WTC11 (cell line): ENCODE measurements around the gene ZYG11B.

Source experiments
- CDX4 ChIP-seq: fragments of 250-450 bp; sonication (Bioruptor Pico); IDR thresholded peaks from 2 replicates; pipeline ENCODE4 v1.9.0; 2021; ENCODE audit warnings: moderate library complexity, mild to moderate bottlenecking, inconsistent platforms, borderline replicate concordance
- CREB1 ChIP-seq: sonication (generic); formaldehyde crosslinking; IDR thresholded peaks from 2 replicates; pipeline ENCODE4 v1.8.0; 2023; ENCODE audit warnings: mild to moderate bottlenecking, missing genetic modification reagents
- CTCF ChIP-seq: fragments of 200-600 bp; IDR thresholded peaks from 2 replicates; pipeline ENCODE4 v1.8.0; 2022; ENCODE audit warnings: antibody characterized with exemption
- E2F4 ChIP-seq: sonication (generic); formaldehyde crosslinking; IDR thresholded peaks from 2 replicates; pipeline ENCODE4 v1.8.1; 2022; ENCODE audit warnings: low read depth, mild to moderate bottlenecking, moderate library complexity, missing genetic modification reagents, borderline replicate concordance
- ELF4 ChIP-seq: sonication (generic); formaldehyde crosslinking; IDR thresholded peaks from 2 replicates; pipeline ENCODE4 v1.8.1; 2022; ENCODE audit warnings: low read depth, mild to moderate bottlenecking, moderate library complexity, missing genetic modification reagents
- JUN ChIP-seq: sonication (generic); formaldehyde crosslinking; IDR thresholded peaks from 2 replicates; pipeline ENCODE4 v1.8.0; 2023; ENCODE audit warnings: mild to moderate bottlenecking, missing genetic modification reagents
- MLX ChIP-seq: sonication (generic); formaldehyde crosslinking; IDR thresholded peaks from 2 replicates; pipeline ENCODE4 v1.8.1; 2023; ENCODE audit warnings: mild to moderate bottlenecking, missing genetic modification reagents, moderate library complexity
- MYBL2 ChIP-seq: sonication (generic); formaldehyde crosslinking; IDR thresholded peaks from 2 replicates; pipeline ENCODE4 v1.8.1; 2023; ENCODE audit warnings: mild to moderate bottlenecking, moderate library complexity, missing genetic modification reagents
- NR3C1 ChIP-seq: sonication (generic); formaldehyde crosslinking; conservative IDR thresholded peaks from 2 replicates; pipeline ENCODE4 v1.8.1; 2023; ENCODE audit warnings: low read depth, mild to moderate bottlenecking, missing genetic modification reagents
- RELA ChIP-seq: sonication (generic); formaldehyde crosslinking; IDR thresholded peaks from 2 replicates; pipeline ENCODE4 v1.8.1; 2022; ENCODE audit warnings: missing genetic modification reagents, mild to moderate bottlenecking, borderline replicate concordance
- TCF7 ChIP-seq: sonication (generic); formaldehyde crosslinking; IDR thresholded peaks from 2 replicates; pipeline ENCODE4 v1.8.0; 2022; ENCODE audit warnings: mild to moderate bottlenecking, low read depth, missing genetic modification reagents, moderate library complexity
- USF1 ChIP-seq: sonication (generic); formaldehyde crosslinking; IDR thresholded peaks from 2 replicates; pipeline ENCODE4 v1.8.0; 2022; ENCODE audit warnings: mild to moderate bottlenecking, missing genetic modification reagents
- ZNF138 ChIP-seq: sonication (generic); formaldehyde crosslinking; conservative IDR thresholded peaks from 2 replicates; pipeline ENCODE4 v1.8.1; 2022; ENCODE audit warnings: mild to moderate bottlenecking, moderate library complexity, missing genetic modification reagents
- TF ChIP-seq, protein P1 (sequence below): sonication (generic); formaldehyde crosslinking; IDR thresholded peaks from 2 replicates; pipeline ENCODE4 v1.8.1; 2023; ENCODE audit warnings: mild to moderate bottlenecking, missing genetic modification reagents, moderate library complexity

GRCh38 chr1:52771384-52771783, 45.1 kb downstream of the ZYG11B start:
- no peak for TF ChIP-seq NR3C1 (CRISPR knock-in tag)
- no peak for TF ChIP-seq CTCF
- TF ChIP-seq ELF4 (CRISPR knock-in tag), result no peak
- no peak for TF ChIP-seq E2F4 (CRISPR knock-in tag)
- TF ChIP-seq CDX4 (CRISPR knock-in tag), result no peak
- no peak for TF ChIP-seq USF1 (CRISPR knock-in tag)
- no peak for TF ChIP-seq MYBL2
- TF ChIP-seq CREB1 (CRISPR knock-in tag), result no peak
- TF ChIP-seq JUN (CRISPR knock-in tag), result no peak
- no peak for TF ChIP-seq RELA (CRISPR knock-in tag)
- TF ChIP-seq MLX (CRISPR knock-in tag), result no peak
- TF ChIP-seq, protein P1, sequence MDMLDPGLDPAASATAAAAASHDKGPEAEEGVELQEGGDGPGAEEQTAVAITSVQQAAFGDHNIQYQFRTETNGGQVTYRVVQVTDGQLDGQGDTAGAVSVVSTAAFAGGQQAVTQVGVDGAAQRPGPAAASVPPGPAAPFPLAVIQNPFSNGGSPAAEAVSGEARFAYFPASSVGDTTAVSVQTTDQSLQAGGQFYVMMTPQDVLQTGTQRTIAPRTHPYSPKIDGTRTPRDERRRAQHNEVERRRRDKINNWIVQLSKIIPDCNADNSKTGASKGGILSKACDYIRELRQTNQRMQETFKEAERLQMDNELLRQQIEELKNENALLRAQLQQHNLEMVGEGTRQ (CRISPR knock-in tag), result no peak
- TF ChIP-seq TCF7, result no peak
- no peak for TF ChIP-seq ZNF138 (CRISPR knock-in tag)
